HG03025 (cell line): ENCODE data around the gene MYBL2.
"Not testable (repeated sequence)": the region's sequence is repeated elsewhere in the genome, so short reads cannot be mapped to it uniquely, and the experiment has no call there.

Experiments
- ATAC-seq: cut with Tn5 transposase; IDR thresholded peaks from one replicate; pipeline ENCODE4 v1.9.1; 2021; ENCODE audit warnings: mild to moderate bottlenecking, moderate library complexity; ENCODE audit not compliant: unreplicated experiment, low FRiP score

The MYBL2 gene

DNA sequence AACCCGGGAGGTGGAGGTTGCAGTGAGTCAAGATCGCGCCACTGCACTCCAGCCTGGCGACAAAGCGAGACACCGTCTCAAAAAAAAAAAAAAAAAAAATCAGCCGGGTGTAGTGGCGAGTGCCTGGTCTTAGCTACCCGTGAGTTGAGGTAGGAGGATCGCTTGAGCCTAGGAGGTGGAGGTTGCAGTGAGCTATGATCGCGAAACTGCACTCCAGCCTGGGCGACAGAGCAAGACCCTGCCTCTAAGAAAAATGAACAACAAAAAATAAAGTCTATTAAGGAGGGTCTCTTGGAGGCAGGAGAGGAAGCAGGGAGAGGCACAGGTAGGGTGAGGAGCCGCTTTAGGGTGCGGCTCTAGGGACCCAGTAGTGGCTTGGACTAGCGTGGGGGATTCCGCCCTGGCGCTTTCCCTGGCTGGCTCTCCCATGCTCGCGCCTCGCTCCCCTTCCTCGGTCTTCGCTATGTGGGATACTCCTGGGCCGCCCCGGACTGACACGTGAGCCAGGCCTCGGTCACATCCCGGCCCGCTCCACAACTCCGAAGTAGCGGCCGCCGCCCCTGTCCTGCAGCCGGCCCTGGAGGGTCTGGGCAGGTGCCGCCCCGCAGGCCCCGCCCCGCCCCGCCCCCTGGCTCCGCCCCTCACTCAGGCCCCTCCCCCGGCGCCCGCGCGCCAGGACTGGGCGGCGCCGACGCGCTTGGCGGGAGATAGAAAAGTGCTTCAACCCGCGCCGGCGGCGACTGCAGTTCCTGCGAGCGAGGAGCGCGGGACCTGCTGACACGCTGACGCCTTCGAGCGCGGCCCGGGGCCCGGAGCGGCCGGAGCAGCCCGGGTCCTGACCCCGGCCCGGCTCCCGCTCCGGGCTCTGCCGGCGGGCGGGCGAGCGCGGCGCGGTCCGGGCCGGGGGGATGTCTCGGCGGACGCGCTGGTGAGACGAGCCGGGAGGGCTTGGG, at the start of gene MYBL2:
MYBL2 (plus strand) TSS at position 739 of the 953 bp plus-strand sequence; CDS start at position 909, 170 bp downstream.
- peak; percentile 70 for ATAC-seq

DNA sequence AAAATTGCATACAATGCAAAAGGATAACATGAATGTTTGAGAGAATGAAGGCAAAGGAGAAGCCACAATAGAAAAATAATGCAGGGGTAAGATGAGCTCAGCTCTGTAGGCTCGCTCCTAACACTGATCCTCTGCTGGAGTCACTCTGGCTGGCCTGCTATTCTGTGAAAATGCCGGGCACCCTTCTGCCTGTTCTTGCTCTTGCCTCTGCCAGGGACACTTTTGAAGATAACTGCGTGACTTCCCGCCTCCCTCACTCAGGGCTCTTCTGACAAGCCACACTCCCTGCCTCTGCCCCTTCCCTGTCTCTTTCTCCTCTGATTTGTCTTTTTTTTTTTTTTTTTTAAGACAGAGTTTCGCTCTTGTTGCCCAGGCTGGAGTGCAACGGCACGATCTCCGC, 35.3 kb upstream of the MYBL2 start:
- ATAC-seq: no peak

DNA sequence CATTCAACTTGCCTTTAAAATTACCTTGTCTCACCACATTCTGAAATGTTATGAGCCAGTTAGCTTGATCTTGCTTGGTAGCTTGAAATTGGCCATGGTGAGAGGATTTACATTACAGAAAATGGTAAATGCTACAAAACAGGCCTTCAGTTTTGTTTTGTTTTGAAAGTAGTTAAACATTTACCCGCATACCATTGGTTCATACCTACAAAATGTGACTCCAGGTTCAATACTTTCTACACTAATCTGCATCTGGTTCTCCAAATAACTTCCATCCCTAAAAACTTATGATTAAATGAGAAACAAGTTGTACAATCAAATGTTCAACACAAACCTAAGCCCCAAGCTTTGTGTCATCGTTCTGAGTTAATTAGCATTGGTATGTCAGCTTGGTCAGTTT, 30.5 kb upstream of the MYBL2 start:
- no peak for ATAC-seq

GRCh38 chr20:43642548-43642947, 24.4 kb upstream of the MYBL2 start:
- no peak for ATAC-seq

DNA sequence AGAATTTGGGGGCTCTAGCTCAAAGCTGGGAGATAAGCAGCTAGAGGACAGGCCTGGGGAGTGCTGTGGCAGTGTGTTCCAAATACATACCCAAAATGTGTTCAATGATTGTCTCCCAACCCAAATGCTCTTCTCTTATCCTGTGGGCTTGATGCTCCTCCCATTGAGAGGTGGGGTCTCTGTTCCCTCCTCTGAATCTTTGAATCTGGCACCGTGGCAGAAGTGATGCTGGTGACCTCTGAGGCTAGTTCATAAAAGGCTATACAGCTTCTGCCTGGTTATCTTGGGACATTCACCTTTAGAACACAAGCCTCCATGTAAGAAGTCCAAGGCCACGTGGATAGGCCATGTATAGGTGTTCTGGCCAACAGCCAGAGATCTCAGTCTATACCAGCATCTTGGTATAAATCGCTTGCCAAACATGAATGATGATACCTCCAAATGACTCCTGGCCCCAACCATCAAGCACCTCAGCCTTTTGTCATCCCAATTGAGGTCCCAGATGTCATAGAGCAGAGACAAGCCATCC, 15.9 kb upstream of the MYBL2 start:
- ATAC-seq: no peak

- ATAC-seq: not testable (repeated sequence)
Measured at GRCh38 chr20:43651650-43652184, 15.2 kb upstream of the MYBL2 start.

DNA sequence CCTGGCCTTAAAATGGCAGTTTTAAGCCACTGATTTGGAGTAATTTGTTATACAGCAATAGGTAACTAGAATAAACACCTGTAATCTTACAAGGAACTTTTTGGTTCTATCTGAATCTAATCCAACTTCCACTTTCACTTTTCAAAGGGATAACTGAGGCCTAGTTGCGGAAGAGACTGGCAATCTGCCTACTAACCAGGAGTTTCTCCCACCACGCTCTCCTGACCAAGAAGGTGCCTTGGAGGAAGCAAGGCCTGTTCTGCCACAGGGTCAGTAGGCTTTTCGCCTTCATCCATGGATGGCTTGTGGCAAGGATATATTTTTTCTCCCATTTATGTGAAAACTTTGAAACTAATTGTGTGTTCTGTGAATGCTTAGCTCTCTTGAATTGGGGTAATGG, 12.9 kb upstream of the MYBL2 start:
- no peak for ATAC-seq

DNA sequence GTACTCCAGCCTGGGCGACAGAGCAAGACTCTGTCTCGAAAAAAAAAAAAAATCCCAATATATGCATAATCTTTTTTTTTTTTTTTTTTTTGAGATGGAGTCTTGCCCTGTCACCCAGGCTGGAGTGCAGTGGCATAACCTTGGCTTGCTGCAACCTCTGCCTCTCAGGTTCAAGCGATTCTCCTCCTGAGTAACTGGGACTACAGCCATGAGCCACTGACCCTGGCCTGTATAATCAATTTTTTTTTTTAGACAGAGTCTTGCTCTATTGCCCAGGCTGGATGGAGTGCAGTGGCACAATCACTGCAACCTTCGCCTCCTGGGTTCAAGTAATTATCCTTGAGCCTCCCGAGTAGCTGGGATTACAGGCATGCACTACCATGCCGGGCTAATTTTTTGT, 11.7 kb upstream of the MYBL2 start:
- not testable (repeated sequence) for ATAC-seq

GRCh38 chr20:43655937-43656336, 11.0 kb upstream of the MYBL2 start:
- no peak for ATAC-seq

DNA sequence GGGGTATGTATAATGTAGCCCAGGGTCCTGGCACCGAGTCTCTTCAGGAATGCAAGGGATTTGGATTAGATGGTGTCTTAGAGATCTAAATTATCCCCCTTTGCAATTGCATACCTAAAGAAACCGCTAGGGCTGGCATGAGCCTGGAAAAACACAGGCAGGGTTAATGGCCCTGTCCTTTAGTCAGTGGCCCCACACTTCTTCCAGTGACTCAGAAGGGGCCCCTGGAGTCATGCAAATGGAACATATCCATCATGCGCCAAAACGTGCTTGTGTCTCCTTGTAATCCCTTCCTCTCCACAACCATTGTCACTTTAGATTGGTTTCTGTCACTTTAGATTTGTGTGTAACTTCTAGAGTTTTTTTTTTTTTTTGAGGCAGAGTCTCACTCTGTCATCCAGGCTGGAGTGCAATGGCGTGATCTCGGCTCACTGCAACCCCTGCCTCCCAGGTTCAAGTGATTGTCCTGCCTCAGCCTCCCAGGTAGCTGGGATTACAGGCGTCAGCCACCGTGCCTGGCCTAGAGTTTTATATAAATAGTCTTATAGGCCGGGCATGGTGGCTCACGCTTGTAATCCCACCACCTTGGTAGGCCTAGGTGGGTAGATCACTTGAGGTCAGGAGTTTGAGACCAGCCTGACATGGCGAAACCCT, 8.7 kb upstream of the MYBL2 start:
- peak; percentile 2 for ATAC-seq

- no peak for ATAC-seq
Measured at GRCh38 chr20:43658723-43659419, 8.0 kb upstream of the MYBL2 start.

DNA sequence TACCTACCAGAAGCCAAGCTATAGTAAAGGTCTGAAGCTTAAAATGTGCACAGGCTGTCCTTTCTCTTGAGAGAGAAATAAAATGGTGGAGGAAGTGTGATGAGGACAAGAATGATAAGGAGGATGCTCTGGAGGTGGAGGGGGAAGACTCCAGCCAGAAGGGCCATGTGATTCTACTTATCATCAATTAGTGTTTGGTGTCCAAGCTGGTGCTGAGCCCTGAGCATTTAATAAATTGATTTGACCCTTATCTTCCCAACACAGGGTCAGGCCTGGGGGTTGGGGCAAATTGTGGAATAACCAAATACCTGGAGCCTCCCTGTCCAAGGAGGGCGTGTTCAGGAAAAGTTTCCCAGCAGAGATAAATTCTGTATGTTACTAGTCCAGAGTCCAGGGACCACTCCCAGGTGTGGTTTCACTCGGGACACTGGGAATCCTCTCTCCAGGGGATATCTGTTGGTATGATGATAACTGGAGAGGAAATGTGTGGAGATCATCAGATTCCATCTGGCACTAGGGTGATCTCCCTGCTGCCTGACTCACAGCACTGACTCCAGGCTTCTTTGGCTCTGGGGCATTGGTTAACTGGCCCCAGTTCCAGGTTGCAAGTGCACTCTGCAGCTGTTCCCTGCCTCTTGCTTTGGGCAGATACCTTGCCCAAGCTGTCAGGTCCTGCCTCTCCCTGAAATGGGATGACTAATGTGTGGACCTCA, 3.8 kb upstream of the MYBL2 start:
- ATAC-seq: no peak

DNA sequence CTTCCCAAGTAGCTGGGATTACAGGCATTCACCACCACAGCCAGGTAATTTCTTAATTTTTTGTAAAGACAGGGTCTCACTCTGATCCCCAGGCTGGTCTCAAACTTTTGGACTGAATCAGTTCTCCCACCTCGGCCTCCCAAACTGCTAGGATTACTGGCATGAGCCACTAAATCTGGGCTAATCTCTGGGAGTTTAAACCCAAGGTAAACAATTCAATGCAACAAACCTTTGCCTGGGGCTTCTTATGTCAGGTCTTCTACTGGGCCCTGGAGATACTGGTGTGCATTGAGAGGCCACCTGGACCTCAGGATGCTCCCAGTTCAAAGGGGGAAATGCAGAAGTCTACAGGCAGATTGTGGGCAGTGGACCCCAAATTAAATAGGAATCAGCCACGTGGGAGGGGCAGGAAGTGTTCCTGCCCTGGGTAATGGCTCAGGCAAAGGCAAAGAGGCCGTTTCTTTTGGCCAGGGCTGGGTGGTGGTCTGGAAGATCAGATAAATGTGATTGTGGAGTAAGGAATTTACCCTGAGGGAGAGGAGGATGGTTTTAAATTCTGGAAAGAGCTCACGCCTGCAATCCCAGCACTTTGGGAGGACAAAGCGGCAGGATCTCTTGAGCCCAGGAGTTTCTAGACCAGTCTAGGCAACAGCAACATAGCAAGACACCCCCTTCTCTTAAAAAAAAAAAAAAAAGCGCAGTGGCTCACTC, 1.3 kb upstream of the MYBL2 start:
- no peak for ATAC-seq

DNA sequence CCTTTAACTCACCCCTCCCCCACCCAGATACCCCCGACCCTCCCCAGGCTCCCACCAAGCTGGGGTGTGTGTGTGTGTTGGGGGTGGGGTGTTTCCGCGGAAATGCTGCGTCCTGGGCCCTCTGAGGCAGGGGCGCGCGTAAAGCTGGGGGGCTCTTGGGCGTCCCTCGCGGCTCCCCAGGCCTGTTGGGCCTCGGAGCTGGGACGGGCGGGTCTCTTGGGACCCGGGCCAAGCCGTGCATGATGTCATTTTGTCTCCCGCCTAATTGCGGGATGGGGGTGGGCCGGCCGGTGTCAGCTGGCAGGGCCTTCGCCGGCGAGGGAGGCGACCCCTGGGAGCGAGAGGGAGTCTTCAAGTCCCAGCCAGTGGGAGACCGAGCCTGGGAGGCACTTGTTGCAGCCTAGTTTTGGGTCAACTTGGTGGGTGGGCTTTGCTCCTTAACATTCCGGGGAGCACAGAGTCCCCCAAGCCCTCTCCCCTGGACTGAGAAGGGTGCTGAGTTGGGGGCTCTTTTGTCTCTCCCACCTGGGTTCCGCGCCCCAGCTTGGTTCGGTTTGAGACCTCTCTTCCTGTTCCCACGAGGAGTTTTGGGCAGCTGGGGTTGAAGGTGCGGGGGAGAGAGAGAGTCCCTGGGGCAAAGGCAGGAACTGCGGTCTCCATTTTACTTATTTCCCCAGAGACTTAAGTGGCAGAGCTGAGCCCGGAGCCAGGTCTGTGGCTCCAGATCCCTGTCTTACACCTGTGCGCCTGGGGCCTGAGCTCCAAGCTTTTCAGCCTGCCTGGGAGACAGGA, 623 bp downstream of the MYBL2 start:
- no peak for ATAC-seq

DNA sequence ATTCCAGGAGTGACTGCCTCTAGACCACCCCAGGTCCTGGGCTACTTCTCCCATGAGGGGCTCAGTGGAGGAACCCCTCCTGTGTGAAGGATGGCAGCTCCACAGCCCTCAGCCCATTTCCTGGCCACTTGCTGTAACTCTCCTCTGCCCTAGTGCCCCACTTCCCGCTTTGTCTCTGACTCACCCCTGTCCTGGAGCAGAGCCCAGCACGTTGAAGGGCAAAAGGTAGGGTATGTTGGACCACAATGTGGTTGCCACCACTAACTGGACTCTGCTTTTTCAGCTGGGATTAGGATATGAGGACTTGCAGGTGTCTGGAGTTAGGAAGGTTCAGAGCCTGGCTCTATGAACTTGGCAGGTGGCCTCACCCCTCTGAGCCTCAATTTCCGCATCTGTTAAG, 2.4 kb downstream of the MYBL2 start:
- no peak for ATAC-seq

DNA sequence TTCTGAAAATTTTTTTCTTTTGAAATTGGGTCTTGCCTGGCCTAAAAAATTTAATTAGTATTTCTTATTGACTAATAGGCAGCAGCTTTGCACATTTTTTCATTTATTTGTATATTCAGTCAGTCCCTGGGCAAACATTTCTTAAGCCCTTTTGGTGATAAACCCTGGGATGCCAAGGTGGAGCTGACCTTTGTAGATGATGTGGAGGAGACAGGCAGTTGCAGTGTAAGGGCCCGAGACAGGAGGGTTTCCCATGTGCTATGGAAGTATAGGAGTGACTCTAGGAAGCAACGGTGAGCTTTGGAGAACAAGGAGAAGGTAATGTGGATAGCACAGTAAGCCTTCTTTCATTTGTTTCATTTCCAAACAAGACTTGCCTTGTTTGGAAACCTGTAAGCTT, 3.5 kb downstream of the MYBL2 start:
- no peak for ATAC-seq

- ATAC-seq: no peak
Measured at GRCh38 chr20:43676368-43676767, 9.5 kb downstream of the MYBL2 start.

DNA sequence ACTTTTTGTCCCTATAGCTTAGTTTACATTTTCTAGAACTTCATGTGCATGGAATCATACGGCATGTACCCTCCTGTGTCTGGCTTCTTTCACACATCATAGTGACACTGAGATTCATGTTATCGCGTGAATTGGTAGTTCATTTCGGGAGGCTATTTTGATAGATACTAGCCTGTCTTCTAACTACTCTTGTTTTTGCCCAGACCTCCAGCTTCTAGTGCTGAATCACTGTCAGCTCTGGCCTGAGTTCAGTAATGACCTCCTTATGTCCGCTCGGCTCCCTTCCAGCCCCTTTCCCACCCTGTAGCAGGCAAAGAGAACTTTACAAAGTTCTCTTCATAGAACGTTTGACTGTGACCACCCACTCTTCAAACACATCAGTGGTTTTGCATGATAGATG, 14.1 kb downstream of the MYBL2 start:
- no peak for ATAC-seq
